Psoas muscle (tissue), 8 donors: ENCODE measurements around the gene TNP1. TPM values are rescaled to one million over a fixed set of nuclear protein-coding genes. Genes with fewer than 3 reads are reported as not detected.
A peak's percentile ranks its signal among the peaks of the same experiment; 100 is the strongest.

Experiments
- ATAC-seq, 4 donors: fragments of 200-7000 bp; cut with Tn5 transposase; one replicate each; pipeline ENCODE4 v1.9.1; 2020; ENCODE audit warnings: moderate library complexity in 3 of 4, mild to moderate bottlenecking in 2 of 4
- DNase-seq, 2 donors: peaks; one replicate each; pipeline ENCODE4 v3.0.0-alpha.2; 2020
- H3K27ac ChIP-seq: fragments of 200-600 bp; one replicate; pipeline ENCODE4 v1.8.0; 2022
- H3K27me3 ChIP-seq, 3 donors: fragments of 200-600 bp in 1 of 3; one replicate each; pipeline versions ENCODE4 v1.6.1 to v1.8.0; 2013 to 2022; ENCODE audit warnings: low read length in 2 of 3, mild to moderate bottlenecking in 2 of 3, moderate library complexity in 1 of 3; ENCODE audit not compliant: insufficient read depth in 3 of 3
- H3K36me3 ChIP-seq, 2 donors: fragments of 200-600 bp in 1 of 2; one replicate each; pipeline versions ENCODE4 v1.6.1 to v1.8.0; 2013 to 2022; ENCODE audit warnings: low read depth in 1 of 2, mild to moderate bottlenecking in 1 of 2, moderate library complexity in 1 of 2; ENCODE audit not compliant: insufficient read depth in 1 of 2
- H3K4me1 ChIP-seq: fragments of 200-600 bp; one replicate; pipeline ENCODE4 v1.8.0; 2022
- H3K4me3 ChIP-seq: fragments of 200-600 bp; one replicate; pipeline ENCODE4 v1.8.0; 2022; ENCODE audit warnings: mild to moderate bottlenecking
- H3K9me3 ChIP-seq: fragments of 200-600 bp; one replicate; pipeline ENCODE4 v1.8.0; 2022
- CTCF ChIP-seq: fragments of 200-600 bp; IDR thresholded peaks from one replicate; pipeline ENCODE4 v1.8.0; 2022; ENCODE audit warnings: antibody characterized with exemption
- WGBS, 3 donors: extraction: QIAGEN DNeasy Blood & Tissue Kit; methylation state at CpG; one replicate each; pipeline versions ENCODE4 v1.1.6 to v1.1.7; 2013; 5-methylcytosine and 5-hydroxymethylcytosine counted together
- intact Hi-C, 2 donors: fragments of 100-400 bp; cut with DNase I; formaldehyde crosslinking; loops; one replicate each; pipeline versions ENCODE4 v1.11.0 to v1.14.2; 2022
- polyA plus RNA-seq, 3 donors: library from polyadenylated mRNA; stranded (reverse); fragments of 200-250 nt; gene quantifications; one replicate each; pipeline ENCODE4 v1.2.3, GENCODE V29; 2013
- total RNA-seq, 4 donors: library from RNA; stranded (reverse); fragmentation: NEBNext Ultra II Directional in 2 of 4; extraction: Animal tissue kit (Norgen Biotek cat#: 25700) in 2 of 4; gene quantifications; one replicate each; pipeline versions ENCODE4 v1.2.1 to v1.2.4, GENCODE V29; 2021 to 2023
- donor health status: healthy with polysubstance abuse.
- donor health status: DM: no; HTN: no; CAD: no; lungs with moderate emphysema.
- donor health status: Bipolar disorder and iron deficiency.
- donor health status: healthy.
- donor health status: DM: yes; HTN: yes; CAD: no.
- donor health status: DM: no; HTN: no; CAD: no.
- donor health status: DM: no; HTN: no; CAD: no.
- donor health status: DM: yes; HTN: yes; CAD: no.

Gene TNP1
- total and polyA plus RNA-seq, 7 donors: not detected

GRCh38 chr2:216827073-216827720 is 32.7 kb downstream of the TNP1 start:
- no peaks in the 10 kb centered on the region for H3K9me3 ChIP-seq
- DNase-seq: no peak
- intact Hi-C loops: loop anchor here in 1 of 2 donors (5.0 kb wide), 1 partner anchor 50 kb away; no protein-coding TSS in a partner anchor
- H3K27me3 ChIP-seq: no peaks in the 10 kb centered on the region
- H3K36me3 ChIP-seq: no peaks in the 10 kb centered on the region
- peak; percentile 41 to 66 (median 62) for ATAC-seq
- peak overlapping the region; percentile 76 for H3K27ac ChIP-seq
- TF ChIP-seq CTCF: no peak
- WGBS, 3 donors: 33 to 71% (median 40%) methylated on average over 6 of the region's 6 CpGs
- peaks cover 36% of the 10 kb centered on the region for H3K4me1 ChIP-seq
- H3K4me3 ChIP-seq: no peak overlapping the region

- H3K27ac ChIP-seq: no peak overlapping the region
- peaks cover 9% of the 10 kb centered on the region for H3K4me1 ChIP-seq
- intact Hi-C loops: no loop called here
- no peak for TF ChIP-seq CTCF
- 77 to 88% (median 86%) methylated on average over 1 of the region's 1 CpG for WGBS, 3 donors
- H3K27me3 ChIP-seq: no peaks in the 10 kb centered on the region
- ATAC-seq (no peak), DNase-seq (no peak)
- H3K36me3 ChIP-seq: no peaks in the 10 kb centered on the region
- H3K9me3 ChIP-seq: no peaks in the 10 kb centered on the region
- no peak overlapping the region for H3K4me3 ChIP-seq
These were observed 37.4 kb downstream of the TNP1 start for GRCh38 chr2:216822470-216822869.

- Histone ChIP-seq H3K27ac (no peak overlapping the region), H3K4me1 (no peaks in the 10 kb centered on the region), H3K9me3 (no peaks in the 10 kb centered on the region), H3K4me3 (no peak overlapping the region), H3K36me3 (no peaks in the 10 kb centered on the region), H3K27me3 (no peaks in the 10 kb centered on the region)
- no peak for TF ChIP-seq CTCF
- ATAC-seq (no peak), DNase-seq (no peak)
- intact Hi-C loops: no loop called here
- WGBS, 3 donors: 92 to 99% (median 96%) methylated on average over 3 of the region's 3 CpGs
These were observed 39.2 kb downstream of the TNP1 start for GRCh38 chr2:216820709-216821108.

GRCh38 chr2:216819766-216820165 is 40.1 kb downstream of the TNP1 start:
- no peak for TF ChIP-seq CTCF
- 92 to 93% (median 92%) methylated on average over 8 of the region's 8 CpGs for whole genome bisulfite sequencing, 3 donors
- intact Hi-C loops: no loop called here

GRCh38 chr2:216819055-216819454 is 40.8 kb downstream of the TNP1 start:
- ATAC-seq (no peak), DNase-seq (no peak)
- WGBS, 3 donors: 83 to 87% (median 85%) methylated on average over 3 of the region's 3 CpGs
- no peak overlapping the region for H3K27ac ChIP-seq
- intact Hi-C loops: no loop called here
- no peak for TF ChIP-seq CTCF
- H3K4me1 ChIP-seq: no peaks in the 10 kb centered on the region
- H3K9me3 ChIP-seq: no peaks in the 10 kb centered on the region
- H3K27me3 ChIP-seq: no peaks in the 10 kb centered on the region
- H3K36me3 ChIP-seq: no peaks in the 10 kb centered on the region
- no peak overlapping the region for H3K4me3 ChIP-seq

More at GRCh38 chr2:216819766-216820165, 40.1 kb downstream of the TNP1 start:
- Histone ChIP-seq H3K27me3 (no peaks in the 10 kb centered on the region), H3K9me3 (no peaks in the 10 kb centered on the region), H3K4me3 (no peak overlapping the region), H3K27ac (no peak overlapping the region), H3K36me3 (no peaks in the 10 kb centered on the region), H3K4me1 (no peaks in the 10 kb centered on the region)
- no peak for ATAC-seq
- no peak for DNase-seq
